Measurements from ENCODE around the gene KDELR3.

- TF ChIP-seq EZH2 (IDR thresholded peaks at IDR 0.05) (no peak), SRF (IDR thresholded peaks at IDR 0.05; ENCODE audit: low read depth) (no peak), POLR2AphosphoS5 (IDR thresholded peaks at IDR 0.05; ENCODE audit: low read depth, low read length) (no peak), SP1 (IDR thresholded peaks at IDR 0.05; ENCODE audit: low read depth) (no peak), POLR2A (IDR thresholded peaks at IDR 0.05; ENCODE audit: borderline replicate concordance, extremely low read depth, insufficient read depth, insufficient read length) (no peak), CEBPB (IDR thresholded peaks at IDR 0.05; ENCODE audit: low read depth) (no peak), RAD21 (IDR thresholded peaks at IDR 0.05; ENCODE audit: low read depth) (no peak), CTCF (IDR thresholded peaks at IDR 0.05 in 2 of 3, conservative IDR thresholded peaks at IDR 0.05 in 1 of 3; ENCODE audit: borderline replicate concordance in 1 of 3, insufficient read depth in 1 of 3, low read depth in 2 of 3, low read length in 2 of 3) (no peak), MAX (IDR thresholded peaks at IDR 0.05) (no peak), REST (IDR thresholded peaks at IDR 0.05; ENCODE audit: low read depth) (no peak), YY1 (IDR thresholded peaks at IDR 0.05; ENCODE audit: extremely low read depth, insufficient replicate concordance, low read depth, low read length) (no peak)
These were observed 30.0 kb downstream of the KDELR3 start for GRCh38 chr22:38497869-38498268.

Data from HCT116 (cell line).